Fibroblast of lung (primary cell): ENCODE data around the gene OGFOD3. TPM values are rescaled to one million over a fixed set of nuclear protein-coding genes. Genes with fewer than 3 reads are reported as not detected.

Experiments used
- DNase-seq, 2 donors: peaks; one replicate each; pipeline versions ENCODE4 v3.0.0 to v3.0.0-alpha.2; 2010; ENCODE audit warnings: low read depth in 2 of 2
- H2AFZ ChIP-seq: 2 replicates; pipeline ENCODE4 v1.5.1; 2012; ENCODE audit warnings: low read length, control low read depth, inconsistent platforms
- H3K27ac ChIP-seq: 2 replicates; pipeline ENCODE4 v1.5.1; 2011; ENCODE audit warnings: low read length, control low read depth; ENCODE audit not compliant: insufficient read depth
- H3K27me3 ChIP-seq: 2 replicates; pipeline ENCODE4 v1.5.1; 2011; ENCODE audit warnings: mild to moderate bottlenecking, low read length; ENCODE audit not compliant: control insufficient read depth, insufficient read depth
- H3K36me3 ChIP-seq: 2 replicates; pipeline ENCODE4 v1.5.1; 2011; ENCODE audit warnings: low read length; ENCODE audit not compliant: control insufficient read depth, insufficient read depth
- H3K4me1 ChIP-seq: 2 replicates; pipeline ENCODE4 v1.5.1; 2011; ENCODE audit warnings: low read length; ENCODE audit not compliant: control insufficient read depth, insufficient read depth; ENCODE audit errors: extremely low read depth
- H3K4me2 ChIP-seq: 2 replicates; pipeline ENCODE4 v1.5.1; 2011; ENCODE audit warnings: low read length, control low read depth; ENCODE audit not compliant: insufficient read depth; ENCODE audit errors: extremely low read depth
- H3K4me3 ChIP-seq, 4 experiments: fragments of 200-600 bp in 1 of 4; sonication (generic) in 1 of 4; replicated peaks in 1 of 4; 2 replicates each; pipeline ENCODE4 v1.5.1; 2011 to 2016; ENCODE audit warnings: low read length in 4 of 4, low read depth in 3 of 4, mild to moderate bottlenecking in 3 of 4, control low read depth in 2 of 4, inconsistent platforms in 1 of 4, mixed read lengths in 1 of 4; ENCODE audit not compliant: insufficient read depth in 1 of 4; ENCODE audit errors: control extremely low read depth in 1 of 4
- H3K79me2 ChIP-seq: 2 replicates; pipeline ENCODE4 v1.5.1; 2012; ENCODE audit warnings: mild to moderate bottlenecking, low read length, inconsistent platforms; ENCODE audit not compliant: control insufficient read depth, insufficient read depth
- H3K9ac ChIP-seq: 2 replicates; pipeline ENCODE4 v1.5.1; 2011; ENCODE audit warnings: mild to moderate bottlenecking, low read length, control low read depth; ENCODE audit not compliant: insufficient read depth
- H3K9me3 ChIP-seq: 2 replicates; pipeline ENCODE4 v1.5.1; 2012; ENCODE audit warnings: low read depth, low read length; ENCODE audit not compliant: control insufficient read depth, insufficient read depth
- H4K20me1 ChIP-seq: 2 replicates; pipeline ENCODE4 v1.5.1; 2011; ENCODE audit warnings: low read length; ENCODE audit not compliant: control insufficient read depth, insufficient read depth; ENCODE audit errors: extremely low read depth
- CTCF ChIP-seq, 2 donors: IDR thresholded peaks in 1 of 2; conservative IDR thresholded peaks in 1 of 2; 1 replicate in 1 of 2; 2 replicates in 1 of 2; pipeline ENCODE4 v1.5.1; 2011 to 2012; ENCODE audit warnings: low read length in 2 of 2, control low read depth in 1 of 2, inconsistent platforms in 1 of 2, low read depth in 1 of 2, mild to moderate bottlenecking in 1 of 2
- EZH2 ChIP-seq: IDR thresholded peaks from 2 replicates; pipeline ENCODE4 v1.5.1; 2012; ENCODE audit warnings: low read length, control low read depth, mild to moderate bottlenecking; ENCODE audit errors: missing control alignments
- polyA plus RNA-seq, 2 donors: library from polyadenylated mRNA; depleted of rRNA in 1 of 2; stranded (reverse) in 1 of 2; unstranded in 1 of 2; fragments of >200 nt; gene quantifications; 2 replicates each; pipeline ENCODE4 v1.2.1, GENCODE V29; 2011 to 2012; ENCODE audit warnings: missing spikeins in 1 of 2
- total RNA-seq: library from RNA; depleted of rRNA; stranded (reverse); fragments of >200 nt; gene quantifications from 2 replicates; pipeline ENCODE4 v1.2.1, GENCODE V29; 2014

The OGFOD3 gene
- total and polyA plus RNA-seq, 2 donors (not counting 1 experiment from before 2014, with no cell fraction given) = 25.6 to 27.1 TPM

- TF ChIP-seq CTCF (conservative IDR thresholded peaks at IDR 0.05 in 1 of 2, IDR thresholded peaks at IDR 0.05 in 1 of 2; ENCODE audit: low read depth in 1 of 2, low read length in 2 of 2) (no peak), EZH2 (no peak)
- no peaks in the 10 kb centered on the region for H3K79me2 ChIP-seq
- no peaks in the 10 kb centered on the region for H4K20me1 ChIP-seq
- no peak overlapping the region for H3K9ac ChIP-seq
- H3K4me1 ChIP-seq = no peaks in the 10 kb centered on the region
- no peak for DNase-seq
- no peaks in the 10 kb centered on the region for H3K9me3 ChIP-seq
- no peak overlapping the region for H2AFZ ChIP-seq
- no peak overlapping the region for H3K4me3 ChIP-seq
- no peak overlapping the region for H3K4me2 ChIP-seq
- no peak overlapping the region for H3K27ac ChIP-seq
- no peaks in the 10 kb centered on the region for H3K27me3 ChIP-seq
- H3K36me3 ChIP-seq = peaks cover 4% of the 10 kb centered on the region
These were observed 18.9 kb upstream of the OGFOD3 start for GRCh38 chr17:82437325-82437668.

GRCh38 chr17:82436601-82437324 lies 18.4 kb upstream of the OGFOD3 start:
- no peaks in the 10 kb centered on the region for H4K20me1 ChIP-seq
- no peak overlapping the region for H3K27ac ChIP-seq
- no peak for TF ChIP-seq CTCF (conservative IDR thresholded peaks at IDR 0.05 in 1 of 2, IDR thresholded peaks at IDR 0.05 in 1 of 2; ENCODE audit: low read depth in 1 of 2, low read length in 2 of 2)
- no peak for TF ChIP-seq EZH2
- H3K4me1 ChIP-seq = no peaks in the 10 kb centered on the region
- no peak overlapping the region for H2AFZ ChIP-seq
- peaks cover 2% of the 10 kb centered on the region for H3K36me3 ChIP-seq
- no peak for DNase-seq
- no peak overlapping the region for H3K4me3 ChIP-seq
- no peak overlapping the region for H3K4me2 ChIP-seq
- H3K9ac ChIP-seq = no peak overlapping the region
- no peaks in the 10 kb centered on the region for H3K9me3 ChIP-seq
- H3K79me2 ChIP-seq = no peaks in the 10 kb centered on the region
- H3K27me3 ChIP-seq = no peaks in the 10 kb centered on the region

- Histone ChIP-seq H4K20me1 (no peaks in the 10 kb centered on the region), H2AFZ (no peak overlapping the region)
These were observed 17.5 kb upstream of the OGFOD3 start for GRCh38 chr17:82435601-82436583.

More at GRCh38 chr17:82435601-82436583, 17.5 kb upstream of the OGFOD3 start:
- H3K79me2 ChIP-seq = no peaks in the 10 kb centered on the region
- no peaks in the 10 kb centered on the region for H3K27me3 ChIP-seq
- H3K4me2 ChIP-seq = no peak overlapping the region
- no peak overlapping the region for H3K9ac ChIP-seq
- H3K4me3 ChIP-seq = no peak overlapping the region
- H3K4me1 ChIP-seq = no peaks in the 10 kb centered on the region
- TF ChIP-seq CTCF (conservative IDR thresholded peaks at IDR 0.05 in 1 of 2, IDR thresholded peaks at IDR 0.05 in 1 of 2; ENCODE audit: low read depth in 1 of 2, low read length in 2 of 2) = no peak
- no peak for TF ChIP-seq EZH2
- H3K27ac ChIP-seq = no peak overlapping the region
- no peak for DNase-seq
- H3K36me3 ChIP-seq = peaks cover 2% of the 10 kb centered on the region
- no peaks in the 10 kb centered on the region for H3K9me3 ChIP-seq
